Measurements from ENCODE around the gene SLC16A5. TPM values are rescaled to one million over a fixed set of nuclear protein-coding genes. Genes with fewer than 3 reads are reported as not detected.

SLC16A5 gene
- total RNA-seq, 2 experiments from 2014 or later: not detected

DNA sequence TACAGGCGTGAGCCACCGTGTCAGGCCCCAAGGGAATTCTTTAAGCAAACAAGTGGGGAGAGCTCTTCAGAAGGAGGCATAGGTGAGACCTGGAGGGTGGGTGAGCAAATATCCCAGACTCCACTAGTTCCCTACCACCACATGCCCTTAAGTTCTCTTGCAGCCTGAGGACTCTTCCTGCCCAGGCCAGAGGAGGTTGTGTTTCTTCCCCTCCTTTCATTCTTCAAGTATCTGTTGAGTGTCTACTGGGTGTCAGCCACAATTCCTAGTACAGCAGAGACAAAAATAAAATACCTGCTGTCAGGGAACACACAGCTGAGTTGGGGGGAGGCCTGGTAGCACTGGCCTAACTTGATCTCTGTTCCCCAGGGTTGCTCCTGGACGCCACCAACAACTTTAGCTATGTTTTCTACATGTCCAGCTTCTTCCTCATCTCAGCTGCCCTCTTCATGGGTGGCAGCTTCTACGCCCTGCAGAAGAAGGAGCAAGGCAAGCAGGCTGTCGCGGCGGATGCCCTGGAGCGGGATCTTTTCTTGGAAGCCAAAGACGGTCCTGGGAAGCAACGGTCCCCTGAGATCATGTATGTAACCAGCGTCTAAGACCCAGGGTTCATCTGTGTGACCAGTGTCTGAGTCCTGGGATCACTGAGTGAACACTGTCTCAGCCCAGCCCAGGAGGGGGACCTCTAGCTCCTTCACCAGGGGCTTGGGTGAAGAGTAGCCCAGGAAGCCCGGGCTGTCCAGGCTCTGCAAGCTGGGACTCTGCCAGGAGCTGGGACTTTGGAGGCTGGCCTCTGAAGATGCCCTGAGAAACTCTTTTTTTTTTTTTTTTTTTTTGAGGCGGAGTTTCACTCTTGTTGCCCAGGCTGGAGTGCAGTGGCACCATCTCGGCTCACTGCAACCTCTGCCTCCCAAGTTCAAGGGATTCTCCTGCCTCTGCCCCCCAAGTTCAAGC is 16.1 kb downstream of the SLC16A5 start:
- Histone ChIP-seq H3K79me2 (ENCODE audit: insufficient read depth, low read depth, low read length) (no peaks in the 10 kb centered on the region), H4K20me1 (ENCODE audit: insufficient read depth, low read length) (no peaks in the 10 kb centered on the region), H3K4me2 (ENCODE audit: low read length) (no peak overlapping the region), H3K9me3 (ENCODE audit: low read length) (no peaks in the 10 kb centered on the region), H3K4me1 (ENCODE audit: insufficient read depth, low read length, poor library complexity, severe bottlenecking) (peaks cover 16% of the 10 kb centered on the region), H3K4me3 (ENCODE audit: low read depth, low read length, poor library complexity, severe bottlenecking) (no peak overlapping the region), H3K27ac (ENCODE audit: low read depth, low read length, poor library complexity, severe bottlenecking) (no peak overlapping the region), H3K36me3 (ENCODE audit: insufficient read depth, low read length) (no peaks in the 10 kb centered on the region), H2AFZ (ENCODE audit: low read length) (no peak overlapping the region), H3K9me2 (ENCODE audit: insufficient read depth, low read length) (no peaks in the 10 kb centered on the region)
- intact Hi-C loops (cut with micrococcal nuclease; ENCODE audit: unreplicated experiment): no loop called here
- BruUV-seq (replicated peaks): no TSS peak
- TF ChIP-seq, protein P1, sequence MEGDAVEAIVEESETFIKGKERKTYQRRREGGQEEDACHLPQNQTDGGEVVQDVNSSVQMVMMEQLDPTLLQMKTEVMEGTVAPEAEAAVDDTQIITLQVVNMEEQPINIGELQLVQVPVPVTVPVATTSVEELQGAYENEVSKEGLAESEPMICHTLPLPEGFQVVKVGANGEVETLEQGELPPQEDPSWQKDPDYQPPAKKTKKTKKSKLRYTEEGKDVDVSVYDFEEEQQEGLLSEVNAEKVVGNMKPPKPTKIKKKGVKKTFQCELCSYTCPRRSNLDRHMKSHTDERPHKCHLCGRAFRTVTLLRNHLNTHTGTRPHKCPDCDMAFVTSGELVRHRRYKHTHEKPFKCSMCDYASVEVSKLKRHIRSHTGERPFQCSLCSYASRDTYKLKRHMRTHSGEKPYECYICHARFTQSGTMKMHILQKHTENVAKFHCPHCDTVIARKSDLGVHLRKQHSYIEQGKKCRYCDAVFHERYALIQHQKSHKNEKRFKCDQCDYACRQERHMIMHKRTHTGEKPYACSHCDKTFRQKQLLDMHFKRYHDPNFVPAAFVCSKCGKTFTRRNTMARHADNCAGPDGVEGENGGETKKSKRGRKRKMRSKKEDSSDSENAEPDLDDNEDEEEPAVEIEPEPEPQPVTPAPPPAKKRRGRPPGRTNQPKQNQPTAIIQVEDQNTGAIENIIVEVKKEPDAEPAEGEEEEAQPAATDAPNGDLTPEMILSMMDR (conservative IDR thresholded peaks at IDR 0.05; ENCODE audit: low read length): no peak
- TF ChIP-seq EZH2phosphoT487 (IDR thresholded peaks at IDR 0.05; ENCODE audit: borderline replicate concordance, low read depth, low read length): no peak
- CTCF ChIA-PET (ENCODE audit: unreplicated experiment): interaction anchor here (0.7 to 1.0 kb wide), 2 partner anchors 10 kb away, joined by 3 to 4 read pairs; no protein-coding TSS in a partner anchor
- no peak for DNase-seq (ENCODE audit: low spot score)
- POLR2A ChIA-PET: interaction anchor here (0.6 to 1.0 kb wide), 5 partner anchors 10 to 170 kb away, joined by 3 to 4 read pairs (median 3); no protein-coding TSS in a partner anchor

DNA sequence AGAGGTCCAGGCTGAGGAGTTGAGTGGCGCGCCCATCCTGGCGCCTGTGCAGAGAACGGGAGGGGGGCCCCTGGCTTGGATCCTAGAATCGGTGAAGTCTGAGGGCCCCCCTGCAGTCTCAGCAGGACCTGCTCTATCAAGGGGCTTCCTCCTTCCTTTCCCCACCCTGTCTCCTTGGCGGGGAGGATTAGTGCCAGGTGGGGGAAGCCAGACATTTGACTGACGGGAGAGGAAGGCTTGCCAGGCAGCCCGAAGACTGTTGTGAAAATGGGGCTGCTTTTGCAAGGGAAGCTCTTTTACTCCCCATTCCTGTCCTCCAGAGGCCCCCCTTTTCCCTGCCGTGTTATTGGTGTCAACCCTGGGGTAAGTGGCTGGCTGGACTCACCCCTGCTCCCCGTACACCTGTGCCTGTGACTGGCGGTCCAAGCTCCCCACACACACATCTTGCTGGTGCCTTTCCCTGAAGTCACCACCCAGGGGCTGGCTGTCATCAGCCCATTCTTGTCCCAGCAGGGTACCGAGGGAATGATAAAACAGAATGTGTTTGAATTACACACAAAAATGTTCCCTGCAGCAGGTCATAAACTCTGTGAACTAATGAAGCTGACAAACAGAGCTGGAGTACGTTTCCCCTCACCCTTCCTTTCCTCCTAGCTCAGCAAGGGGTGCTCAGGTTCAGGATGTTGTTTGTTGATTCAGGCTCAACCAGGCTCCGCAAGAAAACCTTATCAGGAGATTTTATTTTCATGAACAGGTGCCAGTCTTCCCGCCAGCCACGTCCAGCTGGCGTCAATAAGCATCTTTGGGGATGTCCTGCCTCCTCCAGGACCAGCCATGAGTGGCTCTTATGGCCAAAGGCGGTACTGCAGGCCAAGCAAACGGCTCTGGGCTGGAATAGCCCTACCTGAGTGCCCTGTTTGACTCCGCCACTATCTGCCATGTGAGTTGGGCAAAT is 17.6 kb downstream of the SLC16A5 start:
- H3K4me2 ChIP-seq (ENCODE audit: low read length): no peak overlapping the region
- peak; percentile 77 for DNase-seq (ENCODE audit: low spot score)

More for the DNA sequence above, 17.6 kb downstream of the SLC16A5 start:
- no peak overlapping the region for H3K27ac ChIP-seq (ENCODE audit: low read depth, low read length, poor library complexity, severe bottlenecking)
- no TSS peak for BruUV-seq (replicated peaks)
- no peaks in the 10 kb centered on the region for H4K20me1 ChIP-seq (ENCODE audit: insufficient read depth, low read length)
- H3K4me1 ChIP-seq (ENCODE audit: insufficient read depth, low read length, poor library complexity, severe bottlenecking): peaks cover 21% of the 10 kb centered on the region
- H3K9me2 ChIP-seq (ENCODE audit: insufficient read depth, low read length): no peaks in the 10 kb centered on the region
- no peak overlapping the region for H3K4me3 ChIP-seq (ENCODE audit: low read depth, low read length, poor library complexity, severe bottlenecking)
- ChIA-PET POLR2A (interaction anchor here (0.6 to 1.5 kb wide), 7 partner anchors 9 to 753 kb away, joined by 3 to 5 read pairs (median 4); no protein-coding TSS in a partner anchor), CTCF (ENCODE audit: unreplicated experiment) (interaction anchor here (0.6 to 0.9 kb wide), 3 partner anchors 66 to 413 kb away, joined by 3 read pairs; no protein-coding TSS in a partner anchor)
- H3K79me2 ChIP-seq (ENCODE audit: insufficient read depth, low read depth, low read length): no peaks in the 10 kb centered on the region
- H2AFZ ChIP-seq (ENCODE audit: low read length): no peak overlapping the region
- no peaks in the 10 kb centered on the region for H3K36me3 ChIP-seq (ENCODE audit: insufficient read depth, low read length)
- no peaks in the 10 kb centered on the region for H3K9me3 ChIP-seq (ENCODE audit: low read length)
- no peak for TF ChIP-seq EZH2phosphoT487 (IDR thresholded peaks at IDR 0.05; ENCODE audit: borderline replicate concordance, low read depth, low read length)
- TF ChIP-seq, protein P1 (conservative IDR thresholded peaks at IDR 0.05; ENCODE audit: low read length): peak; percentile 86
- intact Hi-C loops (cut with micrococcal nuclease; ENCODE audit: unreplicated experiment): loop anchor here (5.0 kb wide), 1 partner anchor 93 kb away; the partner anchor contains the start of gene MRPL58

Measured in OCI-LY7 (cell line).